ENCODE results near the gene ANKRD6. TPM values are rescaled to one million over a fixed set of nuclear protein-coding genes. Genes with fewer than 3 reads are reported as not detected.

ANKRD6 gene
- total RNA-seq, 1 donor from 2014 or later: 13.5 TPM

DNA sequence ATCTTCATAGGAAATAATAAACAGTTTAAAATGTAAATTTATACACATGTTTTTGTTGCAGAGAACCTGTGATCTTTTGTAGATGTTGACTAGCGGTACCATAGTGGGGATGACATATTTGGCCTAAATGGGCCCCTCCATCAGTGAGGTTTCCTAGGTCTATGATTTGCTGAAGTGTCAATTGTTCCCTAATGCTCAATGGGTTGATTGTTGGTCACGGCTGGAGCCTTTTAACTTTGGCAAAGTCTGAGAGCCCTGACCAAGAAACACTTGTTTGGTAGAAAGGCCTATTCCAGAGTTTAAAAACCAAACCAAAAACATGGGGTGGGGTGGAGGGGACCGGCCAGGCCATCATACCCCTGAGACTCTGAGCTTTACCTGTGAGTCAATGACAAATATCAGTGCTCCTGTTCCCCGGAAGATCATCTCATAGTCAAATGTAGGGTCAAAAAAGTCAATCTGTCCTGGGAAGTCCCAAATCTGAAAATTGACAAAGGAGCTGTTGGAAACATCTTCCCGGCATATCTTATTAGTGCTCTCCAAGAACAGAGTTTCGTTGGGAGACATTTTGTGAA, 45.9 kb upstream of the ANKRD6 start:
- Histone ChIP-seq H4K20me1 (ENCODE audit: insufficient read depth, low read length) (no peaks in the 10 kb centered on the region), H3K27ac (ENCODE audit: low read depth, low read length) (no peak overlapping the region), H3K4me3 (ENCODE audit: insufficient read depth, low read depth, low read length) (no peak overlapping the region), H3K9me3 (ENCODE audit: insufficient read depth, low read depth, low read length) (no peaks in the 10 kb centered on the region), H3K4me2 (ENCODE audit: low read length) (no peak overlapping the region), H2AFZ (ENCODE audit: low read depth, low read length) (no peak overlapping the region), H3K27me3 (ENCODE audit: insufficient read depth, low read length) (no peaks in the 10 kb centered on the region), H3K36me3 (ENCODE audit: insufficient read depth, low read length) (no peaks in the 10 kb centered on the region), H3K9ac (ENCODE audit: low read length) (no peak overlapping the region), H3K4me1 (ENCODE audit: insufficient read depth, low read length) (no peaks in the 10 kb centered on the region), H3K79me2 (ENCODE audit: insufficient read depth, low read length) (no peaks in the 10 kb centered on the region)
- Mint-ChIP-seq H3K4me3 (ENCODE audit: unreplicated experiment) (no peak overlapping the region), H3K27me3 (ENCODE audit: low read depth, unreplicated experiment) (no peaks in the 10 kb centered on the region), H3K27ac (ENCODE audit: unreplicated experiment) (no peak overlapping the region), H3K9me3 (ENCODE audit: unreplicated experiment) (peaks cover 1% of the 10 kb centered on the region), H3K36me3 (ENCODE audit: low read depth, unreplicated experiment) (no peaks in the 10 kb centered on the region), H3K4me1 (ENCODE audit: low read depth, unreplicated experiment) (peaks cover 4% of the 10 kb centered on the region)
- no peak for FAIRE-seq
- TF ChIP-seq, protein P1, sequence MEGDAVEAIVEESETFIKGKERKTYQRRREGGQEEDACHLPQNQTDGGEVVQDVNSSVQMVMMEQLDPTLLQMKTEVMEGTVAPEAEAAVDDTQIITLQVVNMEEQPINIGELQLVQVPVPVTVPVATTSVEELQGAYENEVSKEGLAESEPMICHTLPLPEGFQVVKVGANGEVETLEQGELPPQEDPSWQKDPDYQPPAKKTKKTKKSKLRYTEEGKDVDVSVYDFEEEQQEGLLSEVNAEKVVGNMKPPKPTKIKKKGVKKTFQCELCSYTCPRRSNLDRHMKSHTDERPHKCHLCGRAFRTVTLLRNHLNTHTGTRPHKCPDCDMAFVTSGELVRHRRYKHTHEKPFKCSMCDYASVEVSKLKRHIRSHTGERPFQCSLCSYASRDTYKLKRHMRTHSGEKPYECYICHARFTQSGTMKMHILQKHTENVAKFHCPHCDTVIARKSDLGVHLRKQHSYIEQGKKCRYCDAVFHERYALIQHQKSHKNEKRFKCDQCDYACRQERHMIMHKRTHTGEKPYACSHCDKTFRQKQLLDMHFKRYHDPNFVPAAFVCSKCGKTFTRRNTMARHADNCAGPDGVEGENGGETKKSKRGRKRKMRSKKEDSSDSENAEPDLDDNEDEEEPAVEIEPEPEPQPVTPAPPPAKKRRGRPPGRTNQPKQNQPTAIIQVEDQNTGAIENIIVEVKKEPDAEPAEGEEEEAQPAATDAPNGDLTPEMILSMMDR (IDR thresholded peaks at IDR 0.05; ENCODE audit: insufficient read depth, low read depth, low read length): no peak
- no peak for TF ChIP-seq EZH2 (IDR thresholded peaks at IDR 0.05; ENCODE audit: insufficient read depth, low read length)
- DNase-seq (ENCODE audit: low read depth): no peak

DNA sequence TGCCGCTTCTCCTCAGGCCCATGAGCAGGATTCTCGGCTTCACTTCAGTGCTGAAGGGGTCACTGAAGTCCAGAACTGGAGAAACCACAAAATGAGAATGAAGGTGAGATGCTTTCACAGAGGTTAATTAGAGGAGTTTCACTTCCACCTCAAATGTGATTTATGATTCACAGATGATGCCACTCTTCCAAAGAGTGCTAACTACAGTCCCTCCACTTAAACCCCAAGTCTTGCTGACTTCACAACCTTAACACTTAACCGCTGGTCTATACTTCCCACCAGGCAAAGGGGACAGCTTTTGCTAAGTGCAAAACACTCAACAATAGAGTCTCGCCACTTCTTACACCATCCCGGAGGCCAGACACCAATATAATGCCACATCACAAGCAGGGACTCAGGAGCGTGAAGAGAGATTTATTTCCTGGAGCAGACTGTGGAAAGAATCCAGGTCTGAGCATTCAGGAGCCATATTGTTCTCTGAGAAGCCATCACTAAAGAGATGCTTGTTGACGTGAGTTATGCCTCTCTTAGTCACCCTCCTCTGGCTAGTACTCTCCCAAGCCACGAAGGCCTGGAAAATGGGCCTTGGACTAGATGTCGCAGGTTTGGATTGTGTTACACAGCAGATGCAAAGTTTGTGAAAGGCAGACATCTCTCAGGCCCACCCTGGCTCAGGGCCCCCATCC, 45.3 kb upstream of the ANKRD6 start:
- H3K4me3 Mint-ChIP-seq (ENCODE audit: unreplicated experiment): no peak overlapping the region
- H3K36me3 ChIP-seq (ENCODE audit: insufficient read depth, low read length): no peaks in the 10 kb centered on the region
- DNase-seq (ENCODE audit: low read depth) (no peak), FAIRE-seq (no peak)
- peaks cover 1% of the 10 kb centered on the region for H3K9me3 Mint-ChIP-seq (ENCODE audit: unreplicated experiment)
- no peak overlapping the region for H3K27ac Mint-ChIP-seq (ENCODE audit: unreplicated experiment)
- no peaks in the 10 kb centered on the region for H3K36me3 Mint-ChIP-seq (ENCODE audit: low read depth, unreplicated experiment)
- no peaks in the 10 kb centered on the region for H3K27me3 ChIP-seq (ENCODE audit: insufficient read depth, low read length)
- no peaks in the 10 kb centered on the region for H3K4me1 ChIP-seq (ENCODE audit: insufficient read depth, low read length)
- H3K27ac ChIP-seq (ENCODE audit: low read depth, low read length): no peak overlapping the region
- H2AFZ ChIP-seq (ENCODE audit: low read depth, low read length): peak overlapping the region; percentile 31
- TF ChIP-seq, protein P1 (IDR thresholded peaks at IDR 0.05; ENCODE audit: insufficient read depth, low read depth, low read length): no peak
- H3K4me2 ChIP-seq (ENCODE audit: low read length): no peak overlapping the region
- H3K9me3 ChIP-seq (ENCODE audit: insufficient read depth, low read depth, low read length): no peaks in the 10 kb centered on the region
- peaks cover 4% of the 10 kb centered on the region for H3K4me1 Mint-ChIP-seq (ENCODE audit: low read depth, unreplicated experiment)
- H3K27me3 Mint-ChIP-seq (ENCODE audit: low read depth, unreplicated experiment): no peaks in the 10 kb centered on the region
- H3K79me2 ChIP-seq (ENCODE audit: insufficient read depth, low read length): no peaks in the 10 kb centered on the region
- H4K20me1 ChIP-seq (ENCODE audit: insufficient read depth, low read length): no peaks in the 10 kb centered on the region
- H3K4me3 ChIP-seq (ENCODE audit: insufficient read depth, low read depth, low read length): no peak overlapping the region
- H3K9ac ChIP-seq (ENCODE audit: low read length): no peak overlapping the region

DNA sequence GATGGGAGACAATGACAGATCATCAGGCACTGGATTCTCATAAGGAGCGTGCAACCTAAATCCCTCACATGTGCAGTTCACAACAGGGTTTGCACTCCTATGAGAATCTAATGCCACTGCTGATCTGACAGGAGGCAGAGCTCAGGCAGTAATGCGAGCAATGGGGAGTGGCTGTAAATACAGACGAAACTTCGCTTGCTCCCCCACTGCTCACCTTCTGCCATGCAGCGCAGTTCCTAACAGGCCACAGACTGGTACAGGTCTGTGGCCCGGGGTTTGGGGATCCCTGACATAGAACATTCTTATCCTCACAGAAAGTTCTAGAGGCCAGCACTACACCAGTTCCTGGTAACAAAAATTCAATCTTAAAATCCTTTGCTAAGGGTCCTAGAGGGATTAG, 44.1 kb upstream of the ANKRD6 start:
- Mint-ChIP-seq H3K4me1 (ENCODE audit: low read depth, unreplicated experiment) (peaks cover 4% of the 10 kb centered on the region), H3K36me3 (ENCODE audit: low read depth, unreplicated experiment) (no peaks in the 10 kb centered on the region), H3K4me3 (ENCODE audit: unreplicated experiment) (no peak overlapping the region), H3K9me3 (ENCODE audit: unreplicated experiment) (peaks cover 4% of the 10 kb centered on the region), H3K27ac (ENCODE audit: unreplicated experiment) (no peak overlapping the region), H3K27me3 (ENCODE audit: low read depth, unreplicated experiment) (no peaks in the 10 kb centered on the region)
- H3K4me2 ChIP-seq (ENCODE audit: low read length): no peak overlapping the region
- H3K4me3 ChIP-seq (ENCODE audit: insufficient read depth, low read depth, low read length): no peak overlapping the region
- no peaks in the 10 kb centered on the region for H3K36me3 ChIP-seq (ENCODE audit: insufficient read depth, low read length)
- H3K27me3 ChIP-seq (ENCODE audit: insufficient read depth, low read length): no peaks in the 10 kb centered on the region
- no peak overlapping the region for H3K27ac ChIP-seq (ENCODE audit: low read depth, low read length)
- H3K9me3 ChIP-seq (ENCODE audit: insufficient read depth, low read depth, low read length): no peaks in the 10 kb centered on the region
- FAIRE-seq: no peak
- H3K9ac ChIP-seq (ENCODE audit: low read length): no peak overlapping the region
- H4K20me1 ChIP-seq (ENCODE audit: insufficient read depth, low read length): no peaks in the 10 kb centered on the region
- no peak overlapping the region for H2AFZ ChIP-seq (ENCODE audit: low read depth, low read length)
- no peaks in the 10 kb centered on the region for H3K4me1 ChIP-seq (ENCODE audit: insufficient read depth, low read length)
- no peak for DNase-seq (ENCODE audit: low read depth)
- H3K79me2 ChIP-seq (ENCODE audit: insufficient read depth, low read length): no peaks in the 10 kb centered on the region
- TF ChIP-seq EZH2 (IDR thresholded peaks at IDR 0.05; ENCODE audit: insufficient read depth, low read length): no peak
- TF ChIP-seq, protein P1 (IDR thresholded peaks at IDR 0.05; ENCODE audit: insufficient read depth, low read depth, low read length): no peak

Data from astrocyte (in vitro differentiated cells and primary cell).